ENCODE data around the gene TM2D3. TPM values are rescaled to one million over a fixed set of nuclear protein-coding genes. Genes with fewer than 3 reads are reported as not detected.

TM2D3 gene
- total RNA-seq, 1 experiment from 2014 or later, result 23.1 TPM

GRCh38 chr15:101596633-101597032, 55.5 kb downstream of the TM2D3 start (continued):
- TF ChIP-seq ARID4B (CRISPR knock-in tag; IDR thresholded peaks at IDR 0.05; ENCODE audit: borderline replicate concordance), result no peak
- no peak for TF ChIP-seq ATF3 (CRISPR knock-in tag; conservative IDR thresholded peaks at IDR 0.05)
- no peak for TF ChIP-seq AR (CRISPR knock-in tag; IDR thresholded peaks at IDR 0.05)
- TF ChIP-seq FOXP1 (CRISPR knock-in tag; IDR thresholded peaks at IDR 0.05; ENCODE audit: borderline replicate concordance), result no peak

Other genes starting within 250 kb of the TM2D3 start
- 2.9 to 3.8 TPM (median 3.8 TPM) in 3 replicates for gene PCSK6, start 162.7 kb downstream of the TM2D3 start, total RNA-seq (2021)
- 9.5 to 10.6 TPM (median 10.4 TPM) in 3 replicates for gene TARS3, start 72.1 kb upstream of the TM2D3 start, total RNA-seq (2021)
- not detected in 3 replicates for gene OR4F6, start 151.1 kb upstream of the TM2D3 start, total RNA-seq (2021)
- not detected in 3 replicates for gene OR4F15, start 159.8 kb upstream of the TM2D3 start, total RNA-seq (2021)

All from WTC11 (cell line).